Measurements from ENCODE around the gene GSTO2.

GSTO2 gene

GRCh38 chr10:104286939-104287338 lies 18.0 kb downstream of the GSTO2 start:
- no peak for DNase-seq

- no peak for DNase-seq
Observed at GRCh38 chr10:104288355-104288754, 19.4 kb downstream of the GSTO2 start.

- peak; percentile 51 for DNase-seq
Observed at GRCh38 chr10:104291439-104291951, 22.5 kb downstream of the GSTO2 start.

GRCh38 chr10:104293011-104293410 lies 24.0 kb downstream of the GSTO2 start:
- no peak for DNase-seq

GRCh38 chr10:104293781-104294321 lies 24.9 kb downstream of the GSTO2 start:
- no peak for DNase-seq

GRCh38 chr10:104296687-104297436 lies 27.9 kb downstream of the GSTO2 start:
- no peak for DNase-seq

- DNase-seq: no peak
Observed at GRCh38 chr10:104297697-104298660, 29.0 kb downstream of the GSTO2 start.

GRCh38 chr10:104299031-104299904 lies 30.3 kb downstream of the GSTO2 start:
- no peak for DNase-seq

- no peak for DNase-seq
Observed at GRCh38 chr10:104300002-104300735, 31.2 kb downstream of the GSTO2 start.

- DNase-seq: peak; percentile 87
Observed at GRCh38 chr10:104300736-104301292, 31.8 kb downstream of the GSTO2 start.

- no peak for DNase-seq
Observed at GRCh38 chr10:104301907-104302690, 33.1 kb downstream of the GSTO2 start.

GRCh38 chr10:104303594-104304355 lies 34.8 kb downstream of the GSTO2 start:
- DNase-seq: no peak

GRCh38 chr10:104304356-104304745 lies 35.4 kb downstream of the GSTO2 start:
- DNase-seq: no peak

GRCh38 chr10:104304927-104305326 lies 35.9 kb downstream of the GSTO2 start:
- DNase-seq: no peak

GRCh38 chr10:104306897-104307296 lies 37.9 kb downstream of the GSTO2 start:
- no peak for DNase-seq

- no peak for DNase-seq
Observed at GRCh38 chr10:104307576-104308438, 38.8 kb downstream of the GSTO2 start.

- no peak for DNase-seq
Observed at GRCh38 chr10:104308439-104308903, 39.5 kb downstream of the GSTO2 start.

Measured in NCI-H1694 (cell line).